ENCODE results near the gene ZSCAN31.

GRCh38 chr6:28281288-28282064, 54.5 kb downstream of the ZSCAN31 start, which contains the start of gene PGBD1:
- TF ChIP-seq EZH2phosphoT487 (IDR thresholded peaks at IDR 0.05; ENCODE audit: borderline replicate concordance, low read depth) = no peak
- TF ChIP-seq CTCF (IDR thresholded peaks at IDR 0.05) = no peak
- no peak for TF ChIP-seq GATA2 (CRISPR knock-in tag; IDR thresholded peaks at IDR 0.05)
- TF ChIP-seq RAD21 (IDR thresholded peaks at IDR 0.05; ENCODE audit: low read length) = no peak; the same call in 1 of the 2 replicates
- TF ChIP-seq RFX5 (IDR thresholded peaks at IDR 0.05; ENCODE audit: low read length) = no peak
- TF ChIP-seq FOSL2 (IDR thresholded peaks at IDR 0.05; ENCODE audit: borderline replicate concordance, low read depth) = no peak
- TF ChIP-seq TEAD4 (IDR thresholded peaks at IDR 0.05; ENCODE audit: borderline replicate concordance, insufficient read depth) = no peak
